ENCODE measurements around the gene AHI1. TPM values are rescaled to one million over a fixed set of nuclear protein-coding genes. Genes with fewer than 3 reads are reported as not detected.

AHI1 gene
- total and polyA plus RNA-seq, 10 of the 15 experiments (the other 5 are each of a cell fraction or from before 2014, with no cell fraction given): 3.2 to 9.5 (median 4.6) TPM

- TF ChIP-seq SMC3 (IDR thresholded peaks at IDR 0.05; ENCODE audit: borderline replicate concordance, low read length): no peak
- TF ChIP-seq, protein P1, sequence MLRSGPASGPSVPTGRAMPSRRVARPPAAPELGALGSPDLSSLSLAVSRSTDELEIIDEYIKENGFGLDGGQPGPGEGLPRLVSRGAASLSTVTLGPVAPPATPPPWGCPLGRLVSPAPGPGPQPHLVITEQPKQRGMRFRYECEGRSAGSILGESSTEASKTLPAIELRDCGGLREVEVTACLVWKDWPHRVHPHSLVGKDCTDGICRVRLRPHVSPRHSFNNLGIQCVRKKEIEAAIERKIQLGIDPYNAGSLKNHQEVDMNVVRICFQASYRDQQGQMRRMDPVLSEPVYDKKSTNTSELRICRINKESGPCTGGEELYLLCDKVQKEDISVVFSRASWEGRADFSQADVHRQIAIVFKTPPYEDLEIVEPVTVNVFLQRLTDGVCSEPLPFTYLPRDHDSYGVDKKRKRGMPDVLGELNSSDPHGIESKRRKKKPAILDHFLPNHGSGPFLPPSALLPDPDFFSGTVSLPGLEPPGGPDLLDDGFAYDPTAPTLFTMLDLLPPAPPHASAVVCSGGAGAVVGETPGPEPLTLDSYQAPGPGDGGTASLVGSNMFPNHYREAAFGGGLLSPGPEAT (IDR thresholded peaks at IDR 0.05; ENCODE audit: low read depth): no peak
- TF ChIP-seq JUND (IDR thresholded peaks at IDR 0.05; ENCODE audit: low read depth, low read length): no peak
- no peak for TF ChIP-seq MAX (IDR thresholded peaks at IDR 0.05; ENCODE audit: low read depth, low read length)
- no peak for TF ChIP-seq GABPA (IDR thresholded peaks at IDR 0.05; ENCODE audit: low read depth)
- TF ChIP-seq ETV6 (conservative IDR thresholded peaks at IDR 0.05 in 1 of 2, IDR thresholded peaks at IDR 0.05 in 1 of 2; ENCODE audit: borderline replicate concordance in 1 of 2, low read depth in 1 of 2): no peak
- TF ChIP-seq, protein P2, sequence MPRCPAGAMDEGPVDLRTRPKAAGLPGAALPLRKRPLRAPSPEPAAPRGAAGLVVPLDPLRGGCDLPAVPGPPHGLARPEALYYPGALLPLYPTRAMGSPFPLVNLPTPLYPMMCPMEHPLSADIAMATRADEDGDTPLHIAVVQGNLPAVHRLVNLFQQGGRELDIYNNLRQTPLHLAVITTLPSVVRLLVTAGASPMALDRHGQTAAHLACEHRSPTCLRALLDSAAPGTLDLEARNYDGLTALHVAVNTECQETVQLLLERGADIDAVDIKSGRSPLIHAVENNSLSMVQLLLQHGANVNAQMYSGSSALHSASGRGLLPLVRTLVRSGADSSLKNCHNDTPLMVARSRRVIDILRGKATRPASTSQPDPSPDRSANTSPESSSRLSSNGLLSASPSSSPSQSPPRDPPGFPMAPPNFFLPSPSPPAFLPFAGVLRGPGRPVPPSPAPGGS (IDR thresholded peaks at IDR 0.05; ENCODE audit: borderline replicate concordance, insufficient read depth, low read depth, low read length, poor library complexity, severe bottlenecking): no peak
- no peak for TF ChIP-seq ZNF217 (IDR thresholded peaks at IDR 0.05)
- no peak for TF ChIP-seq TAF1 (IDR thresholded peaks at IDR 0.05; ENCODE audit: borderline replicate concordance, low read depth, low read length)
Observed at GRCh38 chr6:135499441-135500340, 2.2 kb upstream of the AHI1 start (continued).

All from GM12878 (cell line).